Hepatocyte (in vitro differentiated cells): ENCODE data around the gene HIBCH. TPM values are rescaled to one million over a fixed set of nuclear protein-coding genes. Genes with fewer than 3 reads are reported as not detected.
A peak's percentile ranks its signal among the peaks of the same experiment; 100 is the strongest.

Source experiments
- DNase-seq: peaks from one replicate; pipeline ENCODE4 v3.0.0-alpha.2; 2016; ENCODE audit warnings: low spot score
- H2AFZ ChIP-seq: fragments of 200-600 bp; sonication (generic); 2 replicates; pipeline ENCODE4 v1.6.0; 2016; ENCODE audit warnings: antibody characterized with exemption, mild to moderate bottlenecking
- H3K27ac ChIP-seq: fragments of 200-600 bp; sonication (generic); 2 replicates; pipeline ENCODE4 v1.5.1; 2016; ENCODE audit warnings: mild to moderate bottlenecking
- H3K27me3 ChIP-seq: fragments of 200-600 bp; sonication (generic); 2 replicates; pipeline ENCODE4 v1.6.1; 2016
- H3K36me3 ChIP-seq: fragments of 200-600 bp; sonication (generic); replicated peaks from 2 replicates; pipeline ENCODE4 v1.5.1; 2016; ENCODE audit warnings: low read depth; ENCODE audit not compliant: insufficient read depth
- H3K4me1 ChIP-seq: fragments of 200-600 bp; sonication (generic); 2 replicates; pipeline ENCODE4 v1.5.1; 2016; ENCODE audit warnings: mild to moderate bottlenecking, moderate library complexity; ENCODE audit not compliant: insufficient read depth
- H3K4me2 ChIP-seq: fragments of 200-600 bp; sonication (generic); 2 replicates; pipeline ENCODE4 v1.6.0; 2016
- H3K4me3 ChIP-seq: fragments of 200-600 bp; sonication (generic); 2 replicates; pipeline ENCODE4 v1.5.1; 2016; ENCODE audit warnings: mild to moderate bottlenecking
- H3K79me2 ChIP-seq: fragments of 200-600 bp; sonication (generic); 2 replicates; pipeline ENCODE4 v1.6.0; 2017; ENCODE audit warnings: mild to moderate bottlenecking
- H3K9me2 ChIP-seq: fragments of 200-600 bp; sonication (generic); replicated peaks from 2 replicates; pipeline ENCODE4 v1.6.0; 2017; ENCODE audit warnings: mild to moderate bottlenecking; ENCODE audit not compliant: insufficient read depth
- H3K9me3 ChIP-seq: fragments of 200-600 bp; sonication (generic); 2 replicates; pipeline ENCODE4 v1.5.1; 2016; ENCODE audit warnings: low read depth, mild to moderate bottlenecking
- H4K20me1 ChIP-seq: fragments of 200-600 bp; sonication (generic); 2 replicates; pipeline ENCODE4 v1.6.0; 2016; ENCODE audit warnings: mild to moderate bottlenecking; ENCODE audit not compliant: insufficient read depth, poor library complexity, severe bottlenecking
- EZH2 ChIP-seq: fragments of 200-600 bp; sonication (generic); IDR thresholded peaks from 2 replicates; pipeline ENCODE4 v1.6.1; 2016; ENCODE audit warnings: antibody characterized with exemption, mild to moderate bottlenecking, borderline replicate concordance
- EZH2phosphoT487 ChIP-seq: fragments of 200-600 bp; sonication (generic); IDR thresholded peaks from one replicate; pipeline ENCODE4 v1.6.1; 2018; ENCODE audit warnings: antibody characterized with exemption, mild to moderate bottlenecking, low read depth, moderate library complexity; ENCODE audit not compliant: unreplicated experiment, severe bottlenecking
- WGBS: methylation state at CpG from one replicate; pipeline ENCODE4 v1.1.6; 2016; ENCODE audit warnings: low lambda C conversion rate; ENCODE audit errors: missing lambda C conversion rate; 5-methylcytosine and 5-hydroxymethylcytosine counted together
- polyA plus RNA-seq: library from polyadenylated mRNA; unstranded; fragments of >200 nt; fragmentation: Nextera tagmentation; extraction: Ambion mirVana; gene quantifications from 2 replicates; pipeline ENCODE4 v1.2.1, GENCODE V29; 2016
- total RNA-seq: library from RNA; depleted of rRNA; stranded (reverse); fragments of >200 nt; gene quantifications from 2 replicates; pipeline ENCODE4 v1.2.3, GENCODE V29; 2014
- TF ChIP-seq, protein P1 (sequence below): fragments of 200-600 bp; sonication (generic); IDR thresholded peaks from 2 replicates; pipeline ENCODE4 v1.5.1; 2016; ENCODE audit warnings: antibody characterized with exemption, mild to moderate bottlenecking; ENCODE audit not compliant: poor library complexity

Gene HIBCH
- total and polyA plus RNA-seq, 2 experiments from 2014 or later: 30.9 to 57.0 TPM

DNA sequence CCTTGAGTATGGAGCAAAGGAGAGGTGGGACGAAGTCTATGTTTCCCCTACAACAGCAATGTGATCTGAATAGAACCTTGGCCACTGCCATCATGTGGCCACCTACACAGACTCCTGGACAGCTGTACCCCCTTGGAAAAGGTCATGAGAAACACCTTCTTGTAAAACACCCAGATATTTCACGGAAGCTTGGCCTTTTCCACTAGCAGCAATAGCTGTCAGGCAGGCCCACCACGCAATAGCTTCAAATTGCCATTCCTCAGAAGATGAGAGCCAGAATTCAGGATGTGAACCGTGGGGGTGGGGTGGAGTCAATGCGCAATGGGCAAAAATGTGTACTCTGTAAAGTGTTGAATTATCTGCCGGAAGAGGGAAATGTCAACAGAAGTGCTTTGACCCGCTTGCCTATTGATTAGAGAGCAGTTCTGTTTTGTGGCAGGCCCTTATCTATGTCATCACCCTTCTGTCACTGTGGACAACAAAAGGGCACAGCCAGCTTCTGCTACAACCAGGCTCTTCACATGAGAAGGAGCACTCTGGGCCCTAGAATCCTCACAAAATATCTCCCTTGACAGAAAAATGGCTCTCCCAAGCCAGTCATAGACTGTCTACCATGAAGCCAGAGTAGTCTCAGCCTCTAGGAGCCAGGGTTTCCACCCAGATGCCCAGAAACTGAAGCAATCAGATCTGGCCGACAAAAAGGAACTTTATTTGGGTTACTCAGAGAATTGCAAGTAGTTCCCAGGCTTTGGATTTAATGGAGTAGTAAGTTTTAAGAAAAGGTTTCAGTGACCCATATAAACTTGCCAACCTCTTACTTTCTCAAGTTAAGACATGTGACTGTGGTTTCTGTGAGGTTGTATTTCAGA is 33.3 kb upstream of the HIBCH start:
- Histone ChIP-seq H2AFZ (no peak overlapping the region), H3K27me3 (no peaks in the 10 kb centered on the region), H3K4me1 (peaks cover 5% of the 10 kb centered on the region), H3K79me2 (peaks cover 22% of the 10 kb centered on the region), H3K4me2 (no peak overlapping the region), H3K36me3 (no peaks in the 10 kb centered on the region), H3K9me2 (no peaks in the 10 kb centered on the region), H3K27ac (peak overlapping the region; percentile 63), H3K4me3 (no peak overlapping the region), H4K20me1 (no peaks in the 10 kb centered on the region), H3K9me3 (no peaks in the 10 kb centered on the region)
- TF ChIP-seq, protein P1, sequence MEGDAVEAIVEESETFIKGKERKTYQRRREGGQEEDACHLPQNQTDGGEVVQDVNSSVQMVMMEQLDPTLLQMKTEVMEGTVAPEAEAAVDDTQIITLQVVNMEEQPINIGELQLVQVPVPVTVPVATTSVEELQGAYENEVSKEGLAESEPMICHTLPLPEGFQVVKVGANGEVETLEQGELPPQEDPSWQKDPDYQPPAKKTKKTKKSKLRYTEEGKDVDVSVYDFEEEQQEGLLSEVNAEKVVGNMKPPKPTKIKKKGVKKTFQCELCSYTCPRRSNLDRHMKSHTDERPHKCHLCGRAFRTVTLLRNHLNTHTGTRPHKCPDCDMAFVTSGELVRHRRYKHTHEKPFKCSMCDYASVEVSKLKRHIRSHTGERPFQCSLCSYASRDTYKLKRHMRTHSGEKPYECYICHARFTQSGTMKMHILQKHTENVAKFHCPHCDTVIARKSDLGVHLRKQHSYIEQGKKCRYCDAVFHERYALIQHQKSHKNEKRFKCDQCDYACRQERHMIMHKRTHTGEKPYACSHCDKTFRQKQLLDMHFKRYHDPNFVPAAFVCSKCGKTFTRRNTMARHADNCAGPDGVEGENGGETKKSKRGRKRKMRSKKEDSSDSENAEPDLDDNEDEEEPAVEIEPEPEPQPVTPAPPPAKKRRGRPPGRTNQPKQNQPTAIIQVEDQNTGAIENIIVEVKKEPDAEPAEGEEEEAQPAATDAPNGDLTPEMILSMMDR: no peak
- WGBS: 55% methylated on average over 8 of the region's 8 CpGs
- peak; percentile 34 for DNase-seq

DNA sequence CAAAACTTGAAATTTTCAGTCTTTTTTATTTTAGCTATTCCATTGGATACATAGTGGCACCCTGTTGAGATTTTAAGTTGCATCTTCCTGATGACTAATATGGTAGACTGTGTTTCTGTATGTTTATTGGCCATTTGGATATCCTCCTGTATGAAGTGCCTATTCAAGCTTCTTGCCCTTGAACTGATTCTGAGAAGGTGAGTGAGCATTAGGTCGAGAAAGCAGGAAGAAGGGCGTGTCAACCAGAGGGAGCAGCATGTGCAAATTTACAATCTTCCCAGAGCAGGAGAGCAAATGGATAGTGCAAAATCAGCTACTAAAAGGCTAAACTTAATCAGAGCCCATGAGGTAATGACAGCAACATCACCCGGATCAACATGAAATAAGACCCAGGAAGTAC is 32.3 kb upstream of the HIBCH start:
- H3K9me3 ChIP-seq: no peaks in the 10 kb centered on the region
- H3K79me2 ChIP-seq: peaks cover 32% of the 10 kb centered on the region
- H3K9me2 ChIP-seq: no peaks in the 10 kb centered on the region
- H3K27me3 ChIP-seq: no peaks in the 10 kb centered on the region
- peaks cover 5% of the 10 kb centered on the region for H3K4me1 ChIP-seq
- H4K20me1 ChIP-seq: no peaks in the 10 kb centered on the region
- no peak overlapping the region for H2AFZ ChIP-seq
- H3K27ac ChIP-seq: no peak overlapping the region
- TF ChIP-seq, protein P1: no peak
- TF ChIP-seq EZH2phosphoT487: no peak
- TF ChIP-seq EZH2: no peak
- no peaks in the 10 kb centered on the region for H3K36me3 ChIP-seq
- no peak for DNase-seq
- WGBS: 79% methylated on average over 3 of the region's 3 CpGs
- no peak overlapping the region for H3K4me2 ChIP-seq
- no peak overlapping the region for H3K4me3 ChIP-seq

DNA sequence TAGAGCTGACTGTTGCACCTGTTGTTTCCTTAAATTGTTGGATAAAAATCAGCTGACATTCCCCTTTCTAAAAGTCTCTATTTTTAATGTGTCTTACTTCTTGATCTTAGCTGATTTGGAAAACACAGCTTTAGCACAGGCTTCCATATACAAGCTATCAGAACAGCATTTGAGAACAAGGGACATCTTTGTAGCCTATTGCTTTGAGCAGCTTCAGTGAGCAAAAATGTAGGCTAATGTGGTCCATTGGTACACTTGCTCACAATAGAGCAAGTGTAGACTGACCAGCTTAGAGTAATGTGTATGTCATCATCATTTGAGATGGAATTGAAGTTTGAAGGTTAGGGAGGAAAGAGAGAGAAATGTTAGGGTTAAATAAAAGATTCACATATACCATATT is 30.7 kb upstream of the HIBCH start:
- Histone ChIP-seq H3K9me3 (no peaks in the 10 kb centered on the region), H3K4me3 (no peak overlapping the region), H3K4me1 (peaks cover 5% of the 10 kb centered on the region), H3K27ac (no peak overlapping the region), H3K79me2 (peaks cover 45% of the 10 kb centered on the region), H4K20me1 (no peaks in the 10 kb centered on the region), H3K27me3 (no peaks in the 10 kb centered on the region), H2AFZ (no peak overlapping the region), H3K4me2 (no peak overlapping the region), H3K9me2 (no peaks in the 10 kb centered on the region), H3K36me3 (no peaks in the 10 kb centered on the region)
- no peak for DNase-seq
- TF ChIP-seq, protein P1: no peak
- TF ChIP-seq EZH2phosphoT487: no peak
- no peak for TF ChIP-seq EZH2
